Osteocyte (in vitro differentiated cells): ENCODE results near the gene KIF17. TPM values are rescaled to one million over a fixed set of nuclear protein-coding genes. Genes with fewer than 3 reads are reported as not detected.

Experiments
- DNase-seq: peaks from one replicate; pipeline ENCODE4 v3.0.0; 2021; ENCODE audit warnings: mixed read lengths; ENCODE audit not compliant: unreplicated experiment; ENCODE audit errors: extremely low spot score
- H3K27ac Mint-ChIP-seq: one replicate; pipeline ENCODE4 v1.8.0; 2021; ENCODE audit warnings: mild to moderate bottlenecking, mixed read lengths; ENCODE audit not compliant: unreplicated experiment
- H3K27me3 Mint-ChIP-seq: one replicate; pipeline ENCODE4 v1.8.0; 2021; ENCODE audit warnings: mixed read lengths; ENCODE audit not compliant: unreplicated experiment
- H3K36me3 Mint-ChIP-seq: one replicate; pipeline ENCODE4 v1.8.0; 2021; ENCODE audit warnings: mixed read lengths; ENCODE audit not compliant: unreplicated experiment
- H3K4me1 Mint-ChIP-seq: one replicate; pipeline ENCODE4 v1.8.0; 2021; ENCODE audit warnings: mixed read lengths; ENCODE audit not compliant: unreplicated experiment
- H3K4me3 Mint-ChIP-seq: one replicate; pipeline ENCODE4 v1.8.0; 2021; ENCODE audit warnings: mild to moderate bottlenecking, moderate library complexity, mixed read lengths; ENCODE audit not compliant: unreplicated experiment
- H3K9me3 Mint-ChIP-seq: one replicate; pipeline ENCODE4 v1.8.0; 2021; ENCODE audit warnings: mixed read lengths; ENCODE audit not compliant: unreplicated experiment
- total RNA-seq: library from RNA; stranded (reverse); gene quantifications from 2 replicates; pipeline ENCODE4 v1.2.1, GENCODE V29; 2021
- TF ChIP-seq, protein P1 (sequence below): fragments of 200-600 bp; sonication (generic); IDR thresholded peaks from 2 replicates; pipeline ENCODE4 v1.5.0; 2021; ENCODE audit warnings: antibody characterized with exemption, mild to moderate bottlenecking, moderate library complexity

The KIF17 gene
- total RNA-seq, 1 donor from 2014 or later, result 0.11 TPM

DNA sequence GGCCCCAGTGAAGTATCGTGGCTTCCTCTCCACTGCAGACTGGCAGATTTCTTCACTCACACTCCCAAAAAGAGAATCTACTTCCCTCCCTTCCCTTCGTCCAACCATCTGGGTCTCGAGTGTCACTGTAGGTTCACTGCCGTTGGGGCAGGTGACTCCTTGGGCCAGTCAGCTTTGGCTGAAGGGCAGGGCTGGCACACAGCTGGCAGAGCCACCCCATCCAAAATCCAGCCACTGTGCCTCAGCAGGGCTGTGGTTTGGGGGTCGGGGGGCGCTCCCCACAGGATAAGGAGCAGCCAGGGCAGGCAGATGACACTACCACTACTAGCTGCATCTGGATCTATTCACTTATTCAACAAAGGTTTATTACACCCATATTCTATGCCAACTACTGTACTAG is 74.7 kb downstream of the KIF17 start:
- Mint-ChIP-seq H3K36me3 (peaks cover 43% of the 10 kb centered on the region), H3K27me3 (no peaks in the 10 kb centered on the region), H3K27ac (no peak overlapping the region), H3K4me3 (no peak overlapping the region), H3K9me3 (no peaks in the 10 kb centered on the region), H3K4me1 (no peaks in the 10 kb centered on the region)
- DNase-seq, result no peak
- TF ChIP-seq, protein P1, sequence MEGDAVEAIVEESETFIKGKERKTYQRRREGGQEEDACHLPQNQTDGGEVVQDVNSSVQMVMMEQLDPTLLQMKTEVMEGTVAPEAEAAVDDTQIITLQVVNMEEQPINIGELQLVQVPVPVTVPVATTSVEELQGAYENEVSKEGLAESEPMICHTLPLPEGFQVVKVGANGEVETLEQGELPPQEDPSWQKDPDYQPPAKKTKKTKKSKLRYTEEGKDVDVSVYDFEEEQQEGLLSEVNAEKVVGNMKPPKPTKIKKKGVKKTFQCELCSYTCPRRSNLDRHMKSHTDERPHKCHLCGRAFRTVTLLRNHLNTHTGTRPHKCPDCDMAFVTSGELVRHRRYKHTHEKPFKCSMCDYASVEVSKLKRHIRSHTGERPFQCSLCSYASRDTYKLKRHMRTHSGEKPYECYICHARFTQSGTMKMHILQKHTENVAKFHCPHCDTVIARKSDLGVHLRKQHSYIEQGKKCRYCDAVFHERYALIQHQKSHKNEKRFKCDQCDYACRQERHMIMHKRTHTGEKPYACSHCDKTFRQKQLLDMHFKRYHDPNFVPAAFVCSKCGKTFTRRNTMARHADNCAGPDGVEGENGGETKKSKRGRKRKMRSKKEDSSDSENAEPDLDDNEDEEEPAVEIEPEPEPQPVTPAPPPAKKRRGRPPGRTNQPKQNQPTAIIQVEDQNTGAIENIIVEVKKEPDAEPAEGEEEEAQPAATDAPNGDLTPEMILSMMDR, result no peak

DNA sequence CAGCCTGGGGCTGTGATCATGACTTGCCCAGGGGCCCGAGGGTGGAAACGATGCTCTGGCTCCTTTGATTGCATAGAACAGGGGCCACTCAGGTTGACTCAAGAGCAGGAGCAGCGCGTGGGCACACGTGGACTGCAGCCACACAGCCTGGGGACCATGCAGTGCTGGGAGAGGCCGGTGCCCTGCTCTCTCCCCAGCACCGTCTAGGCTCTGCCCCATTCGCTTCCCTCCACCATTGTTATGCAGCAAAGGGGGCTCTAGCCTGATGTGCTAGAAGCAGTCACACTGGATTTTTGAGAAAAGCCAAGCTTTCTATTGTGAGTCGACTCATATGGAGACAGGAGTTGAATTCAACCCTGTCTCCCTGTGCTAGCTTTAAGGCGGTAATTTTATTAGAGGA is 75.8 kb downstream of the KIF17 start:
- peaks cover 48% of the 10 kb centered on the region for H3K36me3 Mint-ChIP-seq

DNA sequence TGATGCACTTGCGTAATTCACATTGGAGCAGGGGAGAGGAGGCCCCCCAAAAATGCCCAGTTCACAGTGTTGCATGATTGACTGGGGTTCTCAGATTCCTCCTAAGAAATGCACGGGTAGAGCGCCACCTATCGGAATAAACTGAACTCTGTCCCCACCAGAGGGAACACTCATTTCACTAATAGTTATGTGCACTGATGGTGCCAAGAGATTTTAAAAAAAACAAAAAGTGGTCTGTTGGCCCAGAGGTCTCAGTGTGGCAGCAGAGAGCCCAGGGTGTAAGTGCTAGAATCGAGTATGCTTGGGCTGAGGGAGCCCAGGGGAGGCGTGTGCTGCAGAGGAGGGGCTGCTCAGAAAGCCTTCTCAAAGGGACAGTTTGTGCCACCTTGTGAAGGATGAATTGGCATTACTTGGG is 77.6 kb downstream of the KIF17 start:
- Mint-ChIP-seq H3K9me3 (no peaks in the 10 kb centered on the region), H3K4me1 (peaks cover under 1% of the 10 kb centered on the region), H3K4me3 (no peak overlapping the region), H3K36me3 (peaks cover 48% of the 10 kb centered on the region), H3K27me3 (no peaks in the 10 kb centered on the region), H3K27ac (no peak overlapping the region)
- TF ChIP-seq, protein P1, result peak; percentile 82
- no peak for DNase-seq

More for the DNA sequence above, 75.8 kb downstream of the KIF17 start:
- H3K27ac Mint-ChIP-seq, result no peak overlapping the region
- TF ChIP-seq, protein P1, result no peak
- no peaks in the 10 kb centered on the region for H3K27me3 Mint-ChIP-seq
- H3K4me1 Mint-ChIP-seq, result no peaks in the 10 kb centered on the region
- H3K9me3 Mint-ChIP-seq, result no peaks in the 10 kb centered on the region
- no peak for DNase-seq
- H3K4me3 Mint-ChIP-seq, result no peak overlapping the region

DNA sequence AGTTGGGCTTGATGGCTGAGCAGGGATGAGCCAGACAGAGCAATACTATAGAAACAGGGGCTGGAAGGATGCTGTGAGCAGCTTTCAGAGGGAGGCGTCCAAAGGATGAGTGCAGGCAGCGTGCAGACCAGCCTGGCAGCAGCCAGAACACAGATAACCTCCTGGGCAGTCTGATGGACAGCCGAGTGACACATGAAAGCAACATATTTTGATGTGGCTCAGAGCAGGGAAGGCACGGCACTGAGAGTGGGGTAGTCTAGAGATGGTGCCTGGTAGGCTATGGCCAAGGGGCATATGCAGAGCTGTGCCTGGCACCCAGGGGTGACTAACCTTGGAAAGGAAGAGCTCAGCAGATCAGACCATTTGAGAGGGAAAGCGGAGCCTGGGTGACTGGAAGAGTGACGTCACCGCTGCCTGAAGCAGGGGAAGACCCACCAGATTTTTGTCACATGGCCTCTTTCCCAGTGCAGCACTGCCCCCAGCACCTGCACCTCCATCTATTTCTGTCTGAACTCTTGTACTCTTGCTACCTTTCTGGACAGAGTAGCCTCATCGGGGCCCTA is 80.9 kb downstream of the KIF17 start:
- H3K27me3 Mint-ChIP-seq, result no peaks in the 10 kb centered on the region
- no peak overlapping the region for H3K4me3 Mint-ChIP-seq
- H3K36me3 Mint-ChIP-seq, result peaks cover 30% of the 10 kb centered on the region
- peaks cover 25% of the 10 kb centered on the region for H3K4me1 Mint-ChIP-seq
- H3K27ac Mint-ChIP-seq, result no peak overlapping the region
- no peak for DNase-seq
- H3K9me3 Mint-ChIP-seq, result no peaks in the 10 kb centered on the region
- TF ChIP-seq, protein P1, result no peak

DNA sequence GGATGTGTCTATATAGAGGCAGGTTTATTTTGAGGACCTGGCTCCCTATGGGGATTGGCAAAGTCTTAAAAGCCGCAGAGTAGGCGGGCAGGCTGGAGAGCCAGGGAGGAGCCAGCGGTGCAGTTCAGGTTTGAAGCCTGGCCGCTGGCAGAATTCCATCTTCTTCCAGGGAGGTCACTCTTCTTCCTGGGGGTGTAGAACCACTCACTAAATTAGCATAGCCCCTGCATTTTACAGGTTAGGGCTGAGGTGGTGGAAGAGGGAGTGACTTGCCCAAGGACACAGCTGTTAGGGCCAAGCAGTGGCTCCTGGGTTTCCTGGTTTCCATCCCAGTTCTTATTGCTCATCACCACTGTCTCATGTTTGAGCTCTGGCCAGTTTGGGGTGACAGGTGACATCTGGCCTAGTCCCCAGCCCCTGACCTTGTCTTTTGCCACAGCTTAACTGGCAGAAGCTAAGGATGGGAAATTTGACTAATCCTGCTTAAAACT is 83.2 kb downstream of the KIF17 start:
- Mint-ChIP-seq H3K4me1 (peaks cover 25% of the 10 kb centered on the region), H3K36me3 (peaks cover 17% of the 10 kb centered on the region), H3K4me3 (peak overlapping the region; percentile 83), H3K9me3 (no peaks in the 10 kb centered on the region), H3K27me3 (no peaks in the 10 kb centered on the region), H3K27ac (peak overlapping the region; percentile 74)
- no peak for DNase-seq
- TF ChIP-seq, protein P1, result no peak
